HEK293T (cell line): ENCODE results near the gene HOXB2.

Experiments used
- CTCF ChIA-PET: fragments of 350-600 bp; formaldehyde crosslinking; extraction: SDS; loops from one replicate; lab custom pipeline; 2021; ENCODE audit warnings: antibody characterized with exemption, inconsistent platforms; lab: Yijun Ruan, JAX
- POLR2A ChIA-PET: fragments of 350-600 bp; formaldehyde crosslinking; extraction: SDS; loops from one replicate; lab custom pipeline; 2020; ENCODE audit warnings: antibody characterized with exemption, inconsistent platforms; lab: Yijun Ruan, JAX
- DNase-seq: peaks from one replicate; pipeline ENCODE4 v3.0.0; 2012; ENCODE audit warnings: mixed read lengths; ENCODE audit errors: extremely low spot score
- ARNT ChIP-seq: fragments of 450-650 bp; IDR thresholded peaks from 2 replicates; pipeline ENCODE4 v1.6.1; 2017; ENCODE audit warnings: mild to moderate bottlenecking
- BHLHE40 ChIP-seq: fragments of 450-650 bp; IDR thresholded peaks from 2 replicates; pipeline ENCODE4 v1.6.1; 2016; ENCODE audit warnings: mild to moderate bottlenecking, moderate library complexity, borderline replicate concordance
- CTBP1 ChIP-seq: fragments of 450-650 bp; IDR thresholded peaks from 2 replicates; pipeline ENCODE4 v1.6.1; 2016; ENCODE audit warnings: borderline replicate concordance
- ELF4 ChIP-seq: fragments of 450-650 bp; IDR thresholded peaks from 2 replicates; pipeline ENCODE4 v1.6.1; 2017; ENCODE audit warnings: antibody characterized with exemption
- FOXA1 ChIP-seq: fragments of 450-650 bp; IDR thresholded peaks from 2 replicates; pipeline ENCODE4 v1.6.1; 2016; ENCODE audit warnings: mild to moderate bottlenecking
- FOXK2 ChIP-seq: fragments of 450-650 bp; IDR thresholded peaks from 2 replicates; pipeline ENCODE4 v1.6.1; 2016; ENCODE audit warnings: mild to moderate bottlenecking
- FOXM1 ChIP-seq: fragments of 450-650 bp; IDR thresholded peaks from 2 replicates; pipeline ENCODE4 v1.6.1; 2017; ENCODE audit warnings: mild to moderate bottlenecking, borderline replicate concordance
- HDGF ChIP-seq: fragments of 450-650 bp; IDR thresholded peaks from 2 replicates; pipeline ENCODE4 v1.6.1; 2017; ENCODE audit warnings: antibody characterized with exemption, borderline replicate concordance
- L3MBTL2 ChIP-seq: fragments of 450-650 bp; conservative IDR thresholded peaks from 2 replicates; pipeline ENCODE4 v1.6.1; 2016; ENCODE audit warnings: mild to moderate bottlenecking
- LEF1 ChIP-seq: fragments of 450-650 bp; IDR thresholded peaks from 2 replicates; pipeline ENCODE4 v1.6.1; 2017; ENCODE audit warnings: mild to moderate bottlenecking, borderline replicate concordance
- NFRKB ChIP-seq: fragments of 450-650 bp; IDR thresholded peaks from 2 replicates; pipeline ENCODE4 v1.6.1; 2016; ENCODE audit warnings: mild to moderate bottlenecking, moderate library complexity
- PKNOX1 ChIP-seq: fragments of 450-650 bp; IDR thresholded peaks from 2 replicates; pipeline ENCODE4 v1.6.1; 2016
- SP1 ChIP-seq: fragments of 450-650 bp; IDR thresholded peaks from 2 replicates; pipeline ENCODE4 v1.6.1; 2017
- SUZ12 ChIP-seq: fragments of 450-650 bp; IDR thresholded peaks from 2 replicates; pipeline ENCODE4 v1.6.1; 2016; ENCODE audit warnings: mild to moderate bottlenecking
- TARDBP ChIP-seq: fragments of 450-650 bp; IDR thresholded peaks from 2 replicates; pipeline ENCODE4 v1.6.1; 2016
- ZNF384 ChIP-seq: fragments of 450-650 bp; IDR thresholded peaks from 2 replicates; pipeline ENCODE4 v1.6.1; 2016

HOXB2 gene

GRCh38 chr17:48545022-48545375, at the start of gene HOXB2:
Gene HOXB2 (minus strand): TSS chr17:48545109. CDS start chr17:48544911, 198 bp downstream.
- ChIA-PET CTCF (no interaction called here), POLR2A (no interaction called here)
- TF ChIP-seq L3MBTL2 (no peak), FOXA1 (no peak), ZNF384 (no peak), NFRKB (no peak), FOXM1 (no peak), LEF1 (no peak), ARNT (no peak), PKNOX1 (no peak), ELF4 (no peak), FOXK2 (no peak), CTBP1 (no peak), SP1 (no peak)
- DNase-seq: peak; percentile 44

- CTCF ChIA-PET: interaction anchor here (0.7 to 1.3 kb wide), 5 partner anchors 24 to 219 kb away, joined by 3 to 5 read pairs (median 4); no protein-coding TSS in a partner anchor
- DNase-seq: peak; percentile 77
- TF ChIP-seq FOXM1 (no peak), BHLHE40 (no peak), PKNOX1 (peak; percentile 39; the same call in 1 of the 2 replicates), ARNT (0 out of 2 replicates have a peak, but pooled peaks have one; percentile 54), CTBP1 (peak; percentile 6; the same call in 1 of the 2 replicates), L3MBTL2 (no peak)
Observed at GRCh38 chr17:48593840-48594537, 49.1 kb upstream of the HOXB2 start.

GRCh38 chr17:48593126-48593829, 48.4 kb upstream of the HOXB2 start, which contains the start of gene HOXB5:
Gene HOXB5 (minus strand): TSS chr17:48593779. CDS start chr17:48593682, 97 bp downstream.
- TF ChIP-seq PKNOX1 (peak; percentile 72), NFRKB (no peak), L3MBTL2 (peak; percentile 57), ZNF384 (no peak), CTBP1 (0 out of 2 replicates have a peak, but pooled peaks have one; percentile 3), HDGF (0 out of 2 replicates have a peak, but pooled peaks have one; percentile 95)
- ChIA-PET POLR2A (interaction anchor here (1.3 to 1.6 kb wide), 3 partner anchors 23 to 100 kb away, joined by 3 to 6 read pairs (median 5); no protein-coding TSS in a partner anchor), CTCF (interaction anchor here (0.7 to 1.6 kb wide), 11 partner anchors 17 to 259 kb away, joined by 3 to 5 read pairs (median 4); partner anchors contain the start of gene HOXB8)
- DNase-seq: no peak

More at GRCh38 chr17:48593840-48594537, 49.1 kb upstream of the HOXB2 start:
- POLR2A ChIA-PET: interaction anchor here (1.3 to 1.4 kb wide), 2 partner anchors 47 to 101 kb away, joined by 5 to 6 read pairs; no protein-coding TSS in a partner anchor

GRCh38 chr17:48592577-48592976, 47.7 kb upstream of the HOXB2 start:
- ChIA-PET POLR2A (interaction anchor here (1.3 to 5.9 kb wide), 4 partner anchors 22 to 100 kb away, joined by 3 to 25 read pairs (median 6); no protein-coding TSS in a partner anchor), CTCF (interaction anchor here (0.9 to 1.6 kb wide), 9 partner anchors 18 to 259 kb away, joined by 3 to 5 read pairs (median 3); partner anchors contain the start of gene HOXB8)
- no peak for DNase-seq
- TF ChIP-seq SUZ12 (no peak), ZNF384 (no peak), TARDBP (no peak), FOXK2 (no peak), L3MBTL2 (no peak), LEF1 (no peak), FOXA1 (no peak), HDGF (no peak), BHLHE40 (no peak), NFRKB (no peak), ELF4 (no peak), PKNOX1 (no peak), SP1 (no peak)

- no peak for DNase-seq
- POLR2A ChIA-PET: interaction anchor here (1.6 to 5.9 kb wide), 2 partner anchors 21 to 36 kb away, joined by 3 to 25 read pairs; no protein-coding TSS in a partner anchor
- TF ChIP-seq BHLHE40: no peak
- TF ChIP-seq FOXA1: no peak
- TF ChIP-seq CTBP1: no peak
- no peak for TF ChIP-seq L3MBTL2
- no peak for TF ChIP-seq ELF4
- TF ChIP-seq NFRKB: no peak
- TF ChIP-seq ARNT: no peak
- TF ChIP-seq LEF1: no peak
- TF ChIP-seq TARDBP: no peak
- TF ChIP-seq SP1: no peak
- no peak for TF ChIP-seq FOXK2
- TF ChIP-seq HDGF: no peak
- TF ChIP-seq FOXM1: no peak
- TF ChIP-seq SUZ12: no peak
- no peak for TF ChIP-seq ZNF384
- no peak for TF ChIP-seq PKNOX1
Observed at GRCh38 chr17:48592057-48592514, 47.2 kb upstream of the HOXB2 start.

More at GRCh38 chr17:48592057-48592514, 47.2 kb upstream of the HOXB2 start:
- CTCF ChIA-PET: interaction anchor here (1.2 to 1.6 kb wide), 2 partner anchors 256 to 258 kb away, joined by 4 to 5 read pairs; no protein-coding TSS in a partner anchor
